WERI-Rb-1 (cell line): ENCODE data around the gene TEKT5.

Source experiments
- DNase-seq: peaks from one replicate; pipeline ENCODE4 v3.0.0-alpha.2; 2020
- H3K27ac ChIP-seq: fragments of 250-450 bp; sonication (Bioruptor Pico); 2 replicates; pipeline ENCODE4 v1.5.1; 2020; ENCODE audit warnings: mild to moderate bottlenecking, moderate library complexity
- H3K27me3 ChIP-seq: fragments of 250-450 bp; sonication (Bioruptor Pico); 2 replicates; pipeline ENCODE4 v1.5.1; 2021; ENCODE audit warnings: mild to moderate bottlenecking, low read depth, moderate library complexity; ENCODE audit not compliant: insufficient read depth, severe bottlenecking
- H3K36me3 ChIP-seq: fragments of 250-450 bp; sonication (Bioruptor Pico); 2 replicates; pipeline ENCODE4 v1.5.1; 2020; ENCODE audit warnings: mild to moderate bottlenecking, moderate library complexity
- H3K4me3 ChIP-seq: 2 replicates; pipeline ENCODE4 v1.5.1; 2011; ENCODE audit warnings: low read depth, mild to moderate bottlenecking, control low read depth, low read length
- H3K9me3 ChIP-seq: fragments of 250-450 bp; sonication (Bioruptor Pico); 2 replicates; pipeline ENCODE4 v1.5.1; 2021; ENCODE audit warnings: mild to moderate bottlenecking, moderate library complexity; ENCODE audit not compliant: severe bottlenecking
- TF ChIP-seq, protein P1 (sequence below): IDR thresholded peaks from 2 replicates; pipeline ENCODE4 v1.5.1; 2011; ENCODE audit warnings: low read depth, mild to moderate bottlenecking, control low read depth, inconsistent platforms, low read length

Gene TEKT5

GRCh38 chr16:10728003-10728887, 33.5 kb upstream of the TEKT5 start:
- DNase-seq = peak; percentile 65
- TF ChIP-seq, protein P1, sequence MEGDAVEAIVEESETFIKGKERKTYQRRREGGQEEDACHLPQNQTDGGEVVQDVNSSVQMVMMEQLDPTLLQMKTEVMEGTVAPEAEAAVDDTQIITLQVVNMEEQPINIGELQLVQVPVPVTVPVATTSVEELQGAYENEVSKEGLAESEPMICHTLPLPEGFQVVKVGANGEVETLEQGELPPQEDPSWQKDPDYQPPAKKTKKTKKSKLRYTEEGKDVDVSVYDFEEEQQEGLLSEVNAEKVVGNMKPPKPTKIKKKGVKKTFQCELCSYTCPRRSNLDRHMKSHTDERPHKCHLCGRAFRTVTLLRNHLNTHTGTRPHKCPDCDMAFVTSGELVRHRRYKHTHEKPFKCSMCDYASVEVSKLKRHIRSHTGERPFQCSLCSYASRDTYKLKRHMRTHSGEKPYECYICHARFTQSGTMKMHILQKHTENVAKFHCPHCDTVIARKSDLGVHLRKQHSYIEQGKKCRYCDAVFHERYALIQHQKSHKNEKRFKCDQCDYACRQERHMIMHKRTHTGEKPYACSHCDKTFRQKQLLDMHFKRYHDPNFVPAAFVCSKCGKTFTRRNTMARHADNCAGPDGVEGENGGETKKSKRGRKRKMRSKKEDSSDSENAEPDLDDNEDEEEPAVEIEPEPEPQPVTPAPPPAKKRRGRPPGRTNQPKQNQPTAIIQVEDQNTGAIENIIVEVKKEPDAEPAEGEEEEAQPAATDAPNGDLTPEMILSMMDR = no peak
- H3K9me3 ChIP-seq = no peaks in the 10 kb centered on the region
- H3K27me3 ChIP-seq = no peaks in the 10 kb centered on the region
- no peaks in the 10 kb centered on the region for H3K36me3 ChIP-seq
- no peak overlapping the region for H3K4me3 ChIP-seq
- no peak overlapping the region for H3K27ac ChIP-seq

DNA sequence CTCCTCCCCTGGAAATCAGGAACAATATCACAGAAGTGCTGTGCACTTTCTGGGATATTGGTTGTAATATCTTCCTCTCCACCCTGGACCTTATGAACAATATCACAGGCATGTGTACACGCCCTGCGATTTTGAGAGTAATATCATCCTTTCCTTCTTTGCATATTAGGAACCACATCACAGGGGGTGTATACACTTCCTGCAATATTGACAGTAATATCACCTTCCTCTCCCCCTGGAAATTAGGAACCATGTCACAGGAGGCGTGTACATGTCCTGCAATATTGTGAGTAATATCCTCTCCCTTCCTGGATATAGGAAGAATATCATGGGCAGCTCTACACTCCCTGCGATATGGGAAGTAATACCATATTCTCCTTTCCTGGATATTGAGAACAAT, 14.2 kb upstream of the TEKT5 start:
- H3K9me3 ChIP-seq = peaks cover 6% of the 10 kb centered on the region
- no peaks in the 10 kb centered on the region for H3K36me3 ChIP-seq
- H3K4me3 ChIP-seq = no peak overlapping the region
- TF ChIP-seq, protein P1 = no peak
- H3K27me3 ChIP-seq = no peaks in the 10 kb centered on the region
- DNase-seq = no peak
- H3K27ac ChIP-seq = no peak overlapping the region

- Histone ChIP-seq H3K27ac (no peak overlapping the region), H3K9me3 (peaks cover 18% of the 10 kb centered on the region), H3K36me3 (no peaks in the 10 kb centered on the region), H3K27me3 (no peaks in the 10 kb centered on the region), H3K4me3 (no peak overlapping the region)
- TF ChIP-seq, protein P1 = no peak
- DNase-seq = no peak
Measured at GRCh38 chr16:10699756-10700155, 5.0 kb upstream of the TEKT5 start.

DNA sequence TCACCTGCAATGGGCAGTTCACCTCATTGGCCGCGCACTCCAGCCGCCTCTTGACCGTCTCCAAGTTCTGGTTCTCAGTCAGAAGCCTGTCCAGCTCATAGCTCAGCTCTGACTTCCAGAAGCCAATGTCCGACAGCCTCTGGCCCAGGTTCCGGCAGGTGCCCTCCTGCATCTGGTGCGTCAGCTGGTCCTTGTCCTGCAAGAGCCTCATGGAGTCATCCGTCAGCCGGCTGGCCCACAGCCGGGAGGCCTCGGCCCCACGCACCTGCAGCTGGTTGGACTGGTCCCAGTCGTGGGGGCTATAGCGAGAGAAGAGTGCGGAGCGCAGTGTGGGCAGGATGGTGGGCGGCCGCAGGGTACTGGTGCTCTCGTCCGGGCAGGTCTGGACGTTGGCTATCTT, 424 bp downstream of the TEKT5 start:
- TF ChIP-seq, protein P1 = no peak
- Histone ChIP-seq H3K9me3 (no peaks in the 10 kb centered on the region), H3K4me3 (no peak overlapping the region), H3K27me3 (no peaks in the 10 kb centered on the region), H3K27ac (no peak overlapping the region), H3K36me3 (no peaks in the 10 kb centered on the region)
- no peak for DNase-seq

DNA sequence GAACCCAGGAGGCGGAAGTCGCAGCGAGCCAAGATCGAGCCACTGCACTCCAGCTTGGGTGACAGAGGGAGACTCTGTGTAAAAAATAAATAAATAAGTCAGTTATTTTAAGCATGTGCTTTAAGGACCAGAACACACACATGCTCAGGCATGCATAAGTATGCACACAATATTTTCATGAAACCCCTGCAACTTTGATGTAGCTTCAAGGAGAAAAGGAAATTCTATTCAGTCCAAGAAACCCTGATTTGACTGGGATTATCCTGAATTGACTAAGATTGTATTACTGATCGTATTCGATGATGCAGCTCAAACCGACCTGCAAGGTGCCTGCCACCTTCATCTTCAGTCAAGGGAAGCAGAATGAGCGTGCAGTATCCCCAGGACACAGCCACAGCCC, 841 bp downstream of the TEKT5 start:
- TF ChIP-seq, protein P1 = no peak
- DNase-seq = no peak
- H3K4me3 ChIP-seq = no peak overlapping the region
- no peaks in the 10 kb centered on the region for H3K36me3 ChIP-seq
- H3K27ac ChIP-seq = no peak overlapping the region
- H3K27me3 ChIP-seq = no peaks in the 10 kb centered on the region
- no peaks in the 10 kb centered on the region for H3K9me3 ChIP-seq
